ENCODE data around the gene ZHX3.

Gene ZHX3

DNA sequence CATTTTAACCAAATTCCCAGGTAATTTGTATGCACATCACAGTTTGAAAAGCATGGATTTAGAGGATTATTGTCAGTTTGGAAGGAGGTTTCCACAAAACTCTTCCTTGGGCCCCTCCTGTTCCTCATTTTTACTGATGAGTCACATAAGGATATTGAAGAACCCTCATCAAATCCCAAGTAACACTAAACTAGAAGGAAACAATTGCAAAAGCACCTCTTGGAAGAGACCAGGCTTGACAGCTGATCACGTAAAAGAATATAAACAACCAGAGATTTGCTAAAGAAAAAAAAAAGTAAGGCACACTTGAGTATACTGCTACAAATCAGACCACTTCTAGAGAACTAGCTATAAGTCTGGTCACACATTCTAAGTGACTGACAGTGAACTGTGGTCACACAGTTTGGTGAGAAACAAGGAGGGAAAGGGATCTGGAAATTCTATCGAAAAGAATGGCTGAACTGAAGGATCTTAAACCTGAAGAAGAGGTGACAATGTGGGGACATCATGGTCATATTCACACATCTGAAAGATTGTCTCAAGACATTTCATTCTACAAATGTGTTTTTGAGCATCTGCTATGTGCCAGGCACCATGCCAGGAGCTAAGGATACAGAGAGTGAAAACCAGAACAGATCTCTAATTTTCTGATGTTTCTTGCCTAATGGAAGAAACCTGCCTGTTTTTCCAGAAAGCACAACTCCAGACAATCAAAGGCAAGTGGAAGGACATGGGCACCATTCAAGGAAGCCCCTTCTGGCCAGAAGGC lies 24.1 kb downstream of the ZHX3 start:
- FAIRE-seq = no peak

DNA sequence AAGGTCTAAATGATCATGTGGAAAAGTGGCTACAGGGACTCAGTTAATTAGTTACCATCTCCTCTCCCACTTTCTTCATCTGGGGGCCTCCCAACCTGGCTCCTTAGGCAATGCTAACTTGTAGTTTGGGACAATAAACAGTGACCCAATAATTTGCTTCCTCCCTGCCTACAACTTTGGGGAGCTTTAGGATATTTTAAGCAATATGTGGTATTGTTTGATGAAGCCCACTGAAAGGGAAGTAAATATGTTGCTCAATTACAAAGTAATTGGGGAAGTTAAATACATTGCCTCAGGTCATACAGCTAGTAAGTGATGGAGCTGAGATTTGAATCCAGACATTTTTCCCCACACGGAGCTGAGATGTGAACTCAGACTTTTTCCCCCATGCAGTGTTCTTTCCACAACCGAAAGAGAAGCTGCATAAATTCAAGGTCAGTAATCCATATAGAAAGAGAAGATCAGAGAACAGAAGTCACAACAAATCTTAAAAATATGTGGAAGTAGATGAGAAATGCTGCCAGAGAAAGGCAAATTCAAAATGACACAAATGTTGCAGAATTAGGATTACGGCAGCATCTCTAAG lies 26.6 kb downstream of the ZHX3 start:
- FAIRE-seq = no peak

DNA sequence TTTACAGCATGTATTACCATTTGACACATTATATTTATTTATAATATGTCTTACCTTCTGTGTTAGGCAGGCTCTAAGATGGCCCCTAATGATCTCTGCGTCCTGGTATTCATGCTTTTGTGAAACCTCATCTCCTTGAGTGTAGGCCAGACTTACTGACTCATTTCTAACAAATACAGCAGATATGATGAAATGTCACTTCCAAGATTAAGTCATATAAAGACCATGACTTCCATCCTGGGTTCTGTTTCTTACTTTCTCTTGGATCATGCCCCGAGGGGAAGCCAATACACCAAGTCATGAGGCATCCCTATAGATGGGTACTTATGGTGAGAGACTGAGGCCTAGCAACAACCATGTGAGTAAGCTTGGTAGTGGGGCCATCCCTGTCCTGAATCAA lies 30.2 kb downstream of the ZHX3 start:
- FAIRE-seq = no peak

DNA sequence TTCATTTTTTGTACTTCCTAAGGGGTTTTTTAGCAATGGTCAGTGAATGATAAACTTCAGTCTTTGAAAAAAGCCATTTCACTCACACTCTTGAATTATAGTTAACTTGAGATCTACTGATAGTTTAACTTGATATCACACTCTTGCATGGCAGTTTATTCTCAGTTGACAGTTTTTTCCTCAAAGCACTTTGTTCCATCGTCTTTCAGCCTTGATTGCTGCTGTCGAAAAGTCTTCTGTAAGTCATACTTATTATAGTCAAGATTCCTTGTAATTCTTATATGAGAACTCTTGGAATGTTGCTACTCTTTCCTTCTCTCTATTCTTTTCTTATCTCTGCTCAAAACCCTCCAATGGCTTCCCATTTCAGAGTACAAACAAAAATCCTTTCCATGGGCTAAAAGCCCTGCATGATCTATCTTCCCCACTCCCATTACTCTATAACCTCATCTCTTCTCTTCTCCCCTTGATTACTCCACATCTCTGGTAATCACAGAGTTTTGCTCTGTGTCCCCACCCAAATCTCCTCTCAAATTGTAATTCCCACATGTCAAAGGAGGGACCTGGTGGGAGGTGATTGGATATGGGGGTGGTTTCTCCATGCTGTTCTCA lies 31.2 kb downstream of the ZHX3 start:
- no peak for FAIRE-seq

DNA sequence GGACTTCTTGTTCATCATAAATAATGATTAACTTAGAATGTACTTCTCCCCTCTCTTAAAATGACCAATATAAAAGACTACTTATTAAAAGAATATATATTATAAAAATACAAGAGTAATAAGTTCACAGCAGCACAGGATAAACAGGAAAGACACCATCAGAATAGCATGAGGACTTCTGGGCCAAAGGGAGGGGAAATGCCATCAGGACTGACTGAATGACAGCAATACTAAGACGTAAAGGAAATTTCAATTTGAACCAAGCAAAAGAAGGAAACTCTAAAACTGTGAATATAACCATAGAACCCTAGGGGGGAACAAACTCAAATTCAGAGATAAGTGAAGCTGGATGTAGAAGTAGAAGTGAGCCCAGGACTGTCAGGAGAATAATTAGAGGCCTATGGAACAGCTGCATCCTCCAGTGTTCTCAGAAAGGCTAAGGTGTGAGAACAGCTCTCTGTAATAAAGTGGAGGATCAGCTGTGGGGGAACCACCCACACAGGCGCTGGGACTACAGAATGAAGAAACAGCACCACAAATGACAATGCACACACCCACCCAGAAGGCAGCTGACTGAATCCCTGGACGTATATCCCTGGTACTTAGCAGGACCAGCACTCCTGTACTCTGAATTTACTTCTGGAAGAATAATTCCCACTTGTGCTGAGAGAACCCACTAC lies 37.8 kb downstream of the ZHX3 start:
- FAIRE-seq = no peak

DNA sequence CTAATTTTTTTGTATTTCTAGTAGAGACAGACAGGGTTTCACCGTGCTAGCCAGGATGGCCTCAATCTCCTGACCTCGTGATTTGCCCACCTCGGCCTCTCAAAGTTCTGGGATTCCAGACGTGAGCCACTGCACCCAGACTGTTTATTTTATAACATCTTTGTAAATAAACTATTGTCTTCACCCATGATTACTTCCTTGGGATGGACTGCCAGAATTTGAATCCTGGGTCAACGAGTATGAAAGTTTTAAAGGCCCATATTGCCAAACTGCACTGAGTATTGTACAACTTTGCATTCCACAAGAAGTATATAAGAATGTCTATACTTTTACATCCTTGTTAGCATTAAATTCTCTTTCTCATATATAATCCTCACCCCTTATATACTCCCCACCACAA lies 38.6 kb downstream of the ZHX3 start:
- FAIRE-seq = no peak

DNA sequence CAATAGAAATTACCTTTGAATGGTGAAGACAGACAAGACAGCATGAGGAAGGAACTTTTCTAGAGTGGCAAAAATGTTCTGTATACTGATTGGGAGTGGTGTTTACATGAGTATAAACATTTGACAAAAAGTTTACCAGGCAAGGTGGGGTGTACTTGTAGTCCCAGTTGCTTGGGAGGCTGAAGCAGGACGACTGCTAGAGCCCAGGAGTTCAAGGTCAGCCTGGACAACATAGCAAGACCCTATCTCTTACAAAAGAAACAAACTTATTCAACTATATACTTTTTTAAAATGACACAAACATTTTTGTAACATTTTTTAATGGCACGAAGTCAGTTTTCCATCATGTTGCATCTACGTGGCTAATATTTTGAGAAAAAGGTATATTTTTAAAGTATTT lies 40.5 kb downstream of the ZHX3 start:
- no peak for FAIRE-seq

DNA sequence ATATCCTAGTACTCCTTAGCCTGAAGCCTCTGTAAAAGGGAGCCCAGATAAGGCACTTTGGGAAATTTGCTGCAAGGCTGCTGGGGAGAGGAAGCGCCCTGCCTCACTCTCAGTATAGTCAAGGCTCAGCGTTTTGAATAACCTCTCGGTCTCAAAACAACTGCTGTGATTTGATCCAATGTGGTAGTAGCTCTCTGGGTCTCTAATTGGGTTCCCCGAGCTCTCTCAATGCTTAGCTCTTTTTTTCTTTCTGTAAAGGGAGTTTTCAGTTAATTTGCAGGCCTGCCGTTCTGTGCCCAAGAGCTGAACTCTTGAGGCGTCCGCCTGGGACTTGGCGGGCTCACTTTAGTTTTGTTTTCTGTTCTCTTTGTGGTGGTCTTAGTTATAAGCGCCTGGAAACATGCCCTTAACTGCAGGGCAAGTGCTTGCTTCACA lies 41.2 kb downstream of the ZHX3 start:
- FAIRE-seq = no peak

DNA sequence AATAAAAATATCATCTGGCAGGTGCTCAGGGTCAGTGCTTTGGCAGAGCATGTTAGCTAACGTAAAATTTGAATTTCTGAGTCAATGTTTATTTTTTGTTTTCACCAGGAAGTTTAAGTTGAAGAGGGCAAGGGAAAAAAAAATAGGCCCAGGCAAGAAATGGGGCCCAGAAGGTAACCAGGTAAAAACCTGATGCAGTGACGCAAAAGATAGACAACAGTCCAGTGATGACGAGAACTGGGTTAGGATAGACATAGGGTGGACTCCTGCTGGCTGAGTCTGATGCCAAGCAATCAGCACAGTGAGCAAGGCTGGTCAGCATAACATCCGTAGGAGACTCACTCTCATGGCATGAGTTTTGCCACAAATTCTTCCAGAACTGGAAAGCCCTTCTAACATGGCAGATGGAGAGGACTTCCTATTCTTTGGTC lies 42.2 kb downstream of the ZHX3 start:
- FAIRE-seq = no peak

DNA sequence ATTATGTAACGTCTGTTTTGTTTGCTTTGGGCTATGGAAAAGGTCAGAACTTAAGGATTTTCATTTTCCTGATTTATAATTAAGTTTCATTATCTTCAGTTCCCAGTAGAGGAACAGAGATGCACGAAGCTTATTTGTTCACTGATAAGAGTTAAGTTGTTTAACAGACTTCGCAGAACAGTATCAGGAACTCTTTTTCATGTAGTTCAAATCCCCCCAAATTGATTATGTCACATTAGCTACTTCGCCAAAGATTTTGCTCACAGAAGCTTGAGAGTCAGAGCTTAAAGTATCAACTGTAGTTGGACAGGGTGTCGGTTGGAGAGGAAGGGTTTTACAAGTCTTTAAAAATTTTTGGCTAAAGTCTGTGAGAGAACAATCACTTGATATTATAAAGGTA lies 43.4 kb downstream of the ZHX3 start:
- no peak for FAIRE-seq

DNA sequence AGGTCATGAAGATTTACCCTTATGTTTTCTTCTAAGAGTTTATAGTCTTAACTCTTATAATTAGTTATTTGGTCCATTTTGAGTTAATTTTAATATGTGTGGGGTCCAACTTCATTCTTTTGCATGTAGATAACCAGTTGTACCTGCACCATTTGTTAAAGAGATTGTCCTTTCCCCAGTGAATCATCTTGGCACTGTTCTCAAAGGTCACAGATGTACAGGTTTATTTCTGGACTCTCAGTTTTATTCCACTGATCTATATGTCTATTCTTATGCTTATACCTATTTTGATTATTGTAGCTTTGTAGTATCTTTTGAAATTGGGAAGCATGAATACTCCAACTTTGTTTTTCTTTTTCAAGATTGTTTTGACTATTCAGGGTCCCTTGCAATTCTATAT lies 44.1 kb downstream of the ZHX3 start:
- no peak for FAIRE-seq

DNA sequence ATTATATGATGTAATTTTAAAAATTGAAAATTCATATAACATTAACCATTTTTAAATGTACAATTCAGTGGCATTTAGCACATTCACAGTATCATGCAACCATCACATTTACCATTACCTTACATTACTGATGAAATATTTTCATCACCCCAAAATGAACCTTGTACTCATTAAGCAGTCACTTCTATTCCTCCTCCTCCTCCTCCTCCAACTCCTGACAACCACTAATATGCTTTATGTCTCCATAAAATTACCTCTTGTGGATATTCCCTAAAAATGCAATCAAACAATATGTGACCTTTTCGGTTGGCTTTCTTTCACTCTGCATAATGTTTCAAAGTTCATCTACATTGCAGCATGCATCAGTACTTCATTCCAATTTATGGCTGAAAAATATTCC lies 45.2 kb downstream of the ZHX3 start:
- FAIRE-seq = no peak

DNA sequence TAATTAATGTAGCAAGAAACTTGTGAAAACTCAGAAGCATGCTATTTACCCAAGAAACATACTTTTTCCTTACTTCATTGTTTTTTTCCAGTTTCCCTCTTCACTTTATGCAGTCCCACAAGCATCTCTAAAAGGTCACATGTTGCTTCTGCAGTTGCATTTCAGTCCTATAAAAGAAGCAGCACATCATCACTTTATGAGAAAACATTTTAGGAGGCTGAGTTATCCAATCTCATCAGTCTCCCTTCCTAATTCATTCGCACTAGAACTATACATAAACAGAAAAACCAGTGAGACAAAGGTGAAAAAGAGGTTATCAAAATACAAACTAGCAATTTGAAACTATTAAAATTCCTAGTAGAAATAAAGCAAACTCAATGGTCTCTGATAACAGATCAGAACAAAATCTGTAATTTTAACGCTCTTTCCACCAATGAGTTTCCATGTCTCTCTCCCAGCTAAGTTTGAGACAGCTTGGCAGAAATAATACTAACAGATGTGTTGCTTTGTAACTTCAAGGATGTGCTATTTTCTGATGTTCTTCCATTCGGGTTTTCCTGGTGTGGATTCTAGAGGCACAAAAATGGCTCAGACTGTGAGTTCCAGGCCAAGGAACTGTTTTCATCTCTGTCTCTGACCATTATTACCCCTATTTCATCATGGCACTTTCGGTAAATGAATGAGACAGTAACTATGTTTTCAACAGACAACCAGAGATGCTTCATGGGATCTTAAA lies 48.4 kb downstream of the ZHX3 start:
- no peak for FAIRE-seq

DNA sequence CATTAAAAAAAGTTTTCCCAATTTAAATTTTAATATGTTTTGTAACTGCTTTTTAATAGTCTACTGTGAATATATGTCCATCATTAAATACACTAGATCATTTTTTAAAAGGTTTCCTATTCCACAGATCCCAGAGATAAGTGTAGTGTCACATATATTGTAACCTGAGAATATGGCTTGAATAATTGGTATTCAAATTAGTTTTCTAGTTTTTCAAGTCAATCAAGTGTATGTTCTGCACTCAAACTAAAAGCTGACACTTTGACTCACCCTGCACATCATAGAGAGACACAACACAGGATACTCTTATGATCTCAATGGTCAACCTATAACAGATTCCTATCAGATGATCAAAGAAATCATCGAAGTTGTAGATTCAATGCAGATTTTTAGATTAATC lies 49.1 kb downstream of the ZHX3 start:
- FAIRE-seq = no peak

DNA sequence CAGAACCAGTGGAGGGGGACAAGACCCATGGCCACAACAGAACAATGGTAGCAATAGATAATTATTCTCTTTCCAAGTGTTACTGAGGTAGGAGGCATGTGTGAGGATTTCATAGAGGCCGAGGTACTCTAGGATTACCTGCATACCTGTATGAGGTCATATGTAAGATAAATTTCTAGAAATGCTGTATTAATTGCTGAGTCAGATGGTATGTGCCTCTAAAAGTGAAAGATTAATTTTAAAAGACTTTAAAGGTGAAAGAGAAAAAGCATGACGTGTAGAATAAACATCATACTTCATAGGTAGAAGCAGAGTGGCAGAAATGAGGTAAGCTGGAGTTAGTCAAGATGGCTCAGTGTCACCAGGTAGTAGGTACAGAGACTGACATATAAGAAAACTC lies 51.6 kb downstream of the ZHX3 start:
- no peak for FAIRE-seq

DNA sequence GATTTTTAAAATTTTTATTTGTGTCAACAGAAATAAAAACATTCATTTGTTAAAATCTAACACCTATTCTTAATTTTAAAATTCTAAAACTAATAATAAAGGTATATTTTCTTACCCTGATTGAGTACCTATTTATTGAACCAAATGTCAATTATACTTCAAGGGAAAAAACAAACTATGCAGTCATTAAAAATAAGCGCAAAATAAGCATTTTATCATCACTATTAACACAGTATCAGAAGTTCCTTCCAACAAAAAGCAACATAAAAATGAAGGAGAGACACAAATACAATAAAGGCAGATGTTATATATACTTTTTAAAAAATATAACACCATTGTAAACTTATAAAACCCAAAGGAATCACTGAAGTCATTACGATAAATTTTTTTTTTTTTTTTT lies 52.7 kb downstream of the ZHX3 start:
- FAIRE-seq = peak; percentile 20

DNA sequence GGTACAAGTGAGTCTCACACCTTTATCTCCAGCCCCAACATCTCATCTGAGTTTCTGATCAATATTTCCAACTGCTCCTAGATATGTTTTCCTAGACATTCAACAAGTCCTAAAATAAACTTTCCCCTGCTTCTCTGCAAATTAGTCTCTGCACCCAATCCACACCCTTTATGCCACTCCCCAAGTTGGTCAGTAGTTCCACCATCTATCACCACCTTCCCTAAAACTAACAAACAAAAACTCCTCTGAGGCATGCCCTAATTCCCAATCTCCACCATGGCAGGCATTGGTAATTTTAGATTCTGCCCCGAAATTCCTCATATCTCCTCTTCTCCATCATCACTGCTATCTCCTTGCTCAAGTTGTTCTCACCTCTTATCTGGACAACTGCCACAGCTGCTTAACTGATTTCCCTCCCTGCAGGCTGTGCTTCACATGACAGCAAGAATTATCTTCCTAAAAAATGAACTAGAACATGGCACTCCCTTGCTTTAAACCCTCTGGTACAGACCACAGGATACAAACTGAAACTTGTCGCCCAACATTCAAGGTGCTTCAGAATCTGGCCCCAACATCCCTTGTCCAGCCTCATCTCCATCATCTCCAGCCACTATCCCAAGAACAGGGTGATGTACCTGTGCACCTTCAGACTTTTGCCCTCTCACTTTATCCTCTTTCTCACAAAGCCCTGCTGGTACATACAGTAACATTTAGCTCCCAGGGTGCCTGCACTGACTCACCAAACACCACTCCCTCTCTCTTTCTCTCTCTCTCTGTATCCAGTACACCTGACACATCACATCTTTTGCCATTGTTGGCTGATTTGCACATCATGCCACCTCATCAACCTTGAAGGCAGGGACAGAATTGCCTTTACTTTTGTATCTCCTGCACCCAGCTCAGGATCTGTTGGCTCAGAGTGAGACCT lies 55.5 kb downstream of the ZHX3 start:
- FAIRE-seq = no peak

DNA sequence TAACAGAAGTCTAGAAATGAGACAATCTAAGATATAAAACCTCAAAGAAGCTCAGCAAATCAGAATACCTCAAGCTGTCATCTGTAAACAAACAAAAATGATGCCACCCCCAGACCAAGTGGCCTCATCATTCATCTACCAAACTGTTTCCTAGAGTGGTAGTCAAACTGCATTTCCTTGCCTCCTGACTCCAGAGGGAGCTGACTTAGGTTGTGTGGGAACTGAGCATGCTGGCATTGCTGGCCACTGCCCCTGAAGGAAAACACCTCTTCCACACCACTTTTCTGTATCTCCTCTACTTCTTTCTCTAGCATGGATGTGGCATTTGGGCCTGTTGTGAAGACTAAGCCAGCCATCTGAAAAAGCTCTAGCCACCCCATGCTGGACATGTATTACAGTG lies 56.3 kb downstream of the ZHX3 start:
- FAIRE-seq = no peak

DNA sequence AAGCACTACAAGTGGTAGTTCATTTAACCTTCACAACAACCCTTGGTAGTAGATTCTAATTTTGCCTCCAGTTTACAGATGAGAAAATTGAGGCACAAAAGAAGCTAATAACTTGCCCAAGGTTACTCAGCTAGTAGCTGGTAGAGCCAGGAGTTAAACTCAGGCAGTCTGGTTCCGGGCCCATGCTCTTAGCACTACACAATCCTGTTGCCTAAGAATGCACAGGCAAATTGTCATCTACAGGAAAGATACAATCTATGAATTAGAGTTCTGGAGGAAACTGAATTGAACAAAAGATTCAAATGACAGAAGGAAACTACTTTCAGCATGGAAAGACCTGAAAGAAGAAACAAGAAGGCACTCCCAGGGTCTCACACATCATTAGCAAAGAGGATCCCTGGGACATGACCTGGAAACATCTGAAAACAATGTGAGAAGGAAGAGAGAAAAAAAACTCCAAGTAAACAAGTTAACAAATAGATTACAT lies 56.8 kb downstream of the ZHX3 start:
- FAIRE-seq = no peak

DNA sequence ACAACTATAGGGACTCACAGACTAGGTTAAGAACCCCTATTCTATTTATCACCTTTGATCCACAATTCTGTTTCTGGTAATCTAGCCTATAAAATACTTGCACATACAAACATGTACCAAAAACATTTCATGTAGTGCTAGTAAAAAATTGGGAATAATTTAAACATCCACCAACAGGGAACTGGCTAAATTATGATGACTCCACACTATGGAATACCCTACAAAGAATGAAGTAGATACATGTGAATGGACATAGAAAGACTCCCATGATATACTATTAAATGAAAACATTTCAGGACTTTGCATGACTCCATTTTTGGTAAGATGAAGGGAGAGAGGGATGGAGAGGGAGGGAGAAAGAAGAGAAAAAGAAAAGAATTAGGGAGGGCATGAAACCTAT lies 58.2 kb downstream of the ZHX3 start:
- FAIRE-seq = no peak

DNA sequence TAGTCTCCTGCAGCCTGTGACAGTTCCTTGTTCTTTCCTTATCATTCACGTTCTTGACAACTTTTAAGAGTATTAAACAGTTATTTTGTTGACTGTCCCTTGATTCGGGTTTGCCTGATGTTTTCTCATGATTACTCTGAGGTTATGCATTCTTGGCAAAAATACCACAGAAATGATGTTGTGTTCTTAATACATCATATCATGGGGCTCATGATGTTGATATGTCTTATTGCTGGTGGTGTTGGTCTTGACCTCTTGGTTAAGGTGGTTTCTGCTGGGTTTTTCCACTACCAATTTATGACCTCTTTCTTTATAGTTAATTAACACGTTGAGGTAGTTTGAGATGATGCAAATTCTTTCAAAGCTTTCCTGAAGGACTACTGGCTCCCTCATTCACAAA lies 59.1 kb downstream of the ZHX3 start:
- FAIRE-seq = no peak

DNA sequence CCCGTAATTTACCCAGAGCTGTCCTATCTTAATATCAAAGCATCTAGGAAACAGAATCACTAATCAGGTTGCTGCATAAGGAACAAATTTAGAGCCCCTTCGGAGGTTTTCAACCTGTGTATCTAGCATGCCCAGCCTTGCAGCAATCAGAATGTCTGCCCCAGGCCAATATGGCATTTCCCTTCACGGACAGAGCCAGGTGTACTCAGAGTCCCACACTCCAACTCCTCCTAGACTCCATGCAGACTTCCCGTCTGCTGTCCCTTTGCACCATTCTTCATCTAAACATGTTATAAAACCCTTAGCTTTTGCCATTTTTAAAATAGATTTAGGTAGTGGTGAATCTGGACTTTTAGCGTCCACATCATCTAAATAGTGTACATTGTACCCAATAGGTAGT lies 61.0 kb downstream of the ZHX3 start:
- FAIRE-seq = no peak

Data from TTC549 (cell line).